Small intestine (tissue), 7 donors: Measurements from ENCODE around the gene DOCK1. TPM values are rescaled to one million over a fixed set of nuclear protein-coding genes. Genes with fewer than 3 reads are reported as not detected.

Source experiments
- DNase-seq, 2 donors: peaks; one replicate each; pipeline versions ENCODE4 v3.0.0 to v3.0.0-alpha.2; 2013
- FAIRE-seq: peaks from 2 replicates; lab custom pipeline; 2012; peaks lifted over from hg19 to GRCh38; lab: Jason Lieb, UNC
- H3K27ac ChIP-seq, 3 donors: one replicate each; pipeline ENCODE4 v1.5.1; 2013; ENCODE audit warnings: low read length in 2 of 3, mild to moderate bottlenecking in 2 of 3, control low read depth in 1 of 3, inconsistent platforms in 1 of 3, low read depth in 1 of 3, moderate library complexity in 1 of 3
- H3K27me3 ChIP-seq, 3 donors: one replicate each; pipeline ENCODE4 v1.6.1; 2013; ENCODE audit warnings: low read length in 3 of 3, inconsistent platforms in 1 of 3; ENCODE audit not compliant: control insufficient read depth in 3 of 3, insufficient read depth in 3 of 3
- H3K36me3 ChIP-seq, 3 donors: one replicate each; pipeline ENCODE4 v1.6.1; 2013; ENCODE audit warnings: low read length in 3 of 3, inconsistent platforms in 1 of 3, low read depth in 1 of 3, mild to moderate bottlenecking in 1 of 3, moderate library complexity in 1 of 3; ENCODE audit not compliant: control insufficient read depth in 3 of 3, insufficient read depth in 2 of 3
- H3K4me1 ChIP-seq, 3 donors: one replicate each; pipeline ENCODE4 v1.6.1; 2013; ENCODE audit warnings: low read length in 2 of 3, inconsistent platforms in 1 of 3, low read depth in 1 of 3, mild to moderate bottlenecking in 1 of 3, moderate library complexity in 1 of 3; ENCODE audit not compliant: control insufficient read depth in 3 of 3, insufficient read depth in 2 of 3
- H3K4me3 ChIP-seq, 3 donors: one replicate each; pipeline ENCODE4 v1.5.1; 2013; ENCODE audit warnings: low read length in 3 of 3, control low read depth in 1 of 3, inconsistent platforms in 1 of 3, low read depth in 1 of 3, mild to moderate bottlenecking in 1 of 3, moderate library complexity in 1 of 3
- H3K9me3 ChIP-seq, 2 donors: one replicate each; pipeline ENCODE4 v1.6.1; 2013; ENCODE audit warnings: low read depth in 1 of 2, low read length in 1 of 2; ENCODE audit not compliant: control insufficient read depth in 2 of 2, insufficient read depth in 1 of 2
- WGBS, 3 donors: extraction: QIAGEN DNeasy Blood & Tissue Kit; methylation state at CpG; one replicate each; pipeline ENCODE4 v1.1.7; 2013; 5-methylcytosine and 5-hydroxymethylcytosine counted together
- polyA plus RNA-seq, 4 donors: library from polyadenylated mRNA; stranded (reverse) in 3 of 4; unstranded in 1 of 4; fragments of 200-250 nt in 3 of 4; fragments of 120-200 nt in 1 of 4; gene quantifications; one replicate each; pipeline versions ENCODE4 v1.2.1 to v1.2.3, GENCODE V29; 2013
- donor health status: healthy with polysubstance abuse.
- donor health status: control.
- donor health status: control.
- donor health status: Bipolar disorder and iron deficiency.
- donor health status: healthy.

DOCK1 gene
- polyA plus RNA-seq, 4 donors: 16.8 to 27.0 (median 22.1) TPM

- no peaks in the 10 kb centered on the region for H3K9me3 ChIP-seq
- DNase-seq: no peak
- H3K4me1 ChIP-seq: no peaks in the 10 kb centered on the region
- H3K4me3 ChIP-seq: no peak overlapping the region
- H3K27ac ChIP-seq: no peak overlapping the region
- H3K27me3 ChIP-seq: no peaks in the 10 kb centered on the region
- 78 to 92% (median 83%) methylated on average over 13 of the region's 13 CpGs for WGBS, 3 donors
- no peak for FAIRE-seq
- H3K36me3 ChIP-seq: peaks cover 0 to 63% (median 6%) of the 10 kb centered on the region in 3 donors
These were observed 119.6 kb downstream of the DOCK1 start for GRCh38 chr10:127024685-127025435.

GRCh38 chr10:127027786-127028185, 122.6 kb downstream of the DOCK1 start:
- H3K27ac ChIP-seq: no peak overlapping the region
- H3K9me3 ChIP-seq: no peaks in the 10 kb centered on the region
- peaks cover 0 to 57% (median 8%) of the 10 kb centered on the region in 3 donors for H3K36me3 ChIP-seq
- H3K4me1 ChIP-seq: no peaks in the 10 kb centered on the region
- FAIRE-seq: no peak
- WGBS, 3 donors: 92 to 95% (median 92%) methylated on average over 8 to 9 of the region's 9 CpGs
- no peak for DNase-seq
- no peaks in the 10 kb centered on the region for H3K27me3 ChIP-seq
- H3K4me3 ChIP-seq: no peak overlapping the region

- H3K36me3 ChIP-seq: peaks cover 0 to 57% (median 8%) of the 10 kb centered on the region in 3 donors
- H3K4me1 ChIP-seq: no peaks in the 10 kb centered on the region
- WGBS, 3 donors: 90 to 95% (median 91%) methylated on average over 8 of the region's 8 CpGs
- no peak overlapping the region for H3K27ac ChIP-seq
- H3K9me3 ChIP-seq: no peaks in the 10 kb centered on the region
- H3K4me3 ChIP-seq: no peak overlapping the region
- H3K27me3 ChIP-seq: no peaks in the 10 kb centered on the region
- no peak for DNase-seq
- FAIRE-seq: no peak
These were observed 123.3 kb downstream of the DOCK1 start for GRCh38 chr10:127028556-127028955.

- Histone ChIP-seq H3K27me3 (no peaks in the 10 kb centered on the region), H3K9me3 (no peaks in the 10 kb centered on the region), H3K27ac (no peak overlapping the region), H3K4me1 (no peaks in the 10 kb centered on the region), H3K4me3 (no peak overlapping the region), H3K36me3 (peaks cover 0 to 57% (median 8%) of the 10 kb centered on the region in 3 donors)
- no peak for DNase-seq
- FAIRE-seq: no peak
- 96 to 98% (median 97%) methylated on average over 8 of the region's 8 CpGs for WGBS, 3 donors
These were observed 123.8 kb downstream of the DOCK1 start for GRCh38 chr10:127029061-127029460.

GRCh38 chr10:127033216-127034033, 128.2 kb downstream of the DOCK1 start:
- H3K36me3 ChIP-seq: peaks cover 2 to 53% (median 5%) of the 10 kb centered on the region in 3 donors

GRCh38 chr10:127034034-127034633, 128.9 kb downstream of the DOCK1 start:
- Histone ChIP-seq H3K27me3 (no peaks in the 10 kb centered on the region), H3K4me3 (no peak overlapping the region), H3K27ac (no peak overlapping the region), H3K36me3 (peaks cover 2 to 49% (median 6%) of the 10 kb centered on the region in 3 donors), H3K9me3 (no peaks in the 10 kb centered on the region), H3K4me1 (no peaks in the 10 kb centered on the region)
- DNase-seq: no peak
- no peak for FAIRE-seq
- WGBS, 3 donors: 69 to 80% (median 73%) methylated on average over 7 of the region's 7 CpGs

More at GRCh38 chr10:127033216-127034033, 128.2 kb downstream of the DOCK1 start:
- WGBS, 3 donors: 61 to 84% (median 69%) methylated on average over 12 of the region's 12 CpGs
- H3K4me1 ChIP-seq: no peaks in the 10 kb centered on the region
- H3K9me3 ChIP-seq: no peaks in the 10 kb centered on the region
- no peak overlapping the region for H3K4me3 ChIP-seq
- DNase-seq: peak in 1 of 2 donors; percentile 33
- no peak overlapping the region for H3K27ac ChIP-seq
- FAIRE-seq: no peak
- no peaks in the 10 kb centered on the region for H3K27me3 ChIP-seq

- H3K36me3 ChIP-seq: peaks cover 2 to 51% (median 8%) of the 10 kb centered on the region in 3 donors
- H3K9me3 ChIP-seq: no peaks in the 10 kb centered on the region
- DNase-seq (no peak), FAIRE-seq (no peak)
- 86 to 91% (median 87%) methylated on average over 5 of the region's 5 CpGs for WGBS, 3 donors
- H3K4me3 ChIP-seq: no peak overlapping the region
- no peak overlapping the region for H3K27ac ChIP-seq
- H3K4me1 ChIP-seq: no peaks in the 10 kb centered on the region
- no peaks in the 10 kb centered on the region for H3K27me3 ChIP-seq
These were observed 129.6 kb downstream of the DOCK1 start for GRCh38 chr10:127034790-127035189.

GRCh38 chr10:127035827-127036226, 130.6 kb downstream of the DOCK1 start:
- no peaks in the 10 kb centered on the region for H3K27me3 ChIP-seq
- no peaks in the 10 kb centered on the region for H3K9me3 ChIP-seq
- DNase-seq: no peak
- peaks cover 2 to 58% (median 9%) of the 10 kb centered on the region in 3 donors for H3K36me3 ChIP-seq
- WGBS, 3 donors: 88 to 95% (median 93%) methylated on average over 4 of the region's 4 CpGs
- no peak overlapping the region for H3K4me3 ChIP-seq
- H3K27ac ChIP-seq: no peak overlapping the region
- no peaks in the 10 kb centered on the region for H3K4me1 ChIP-seq
- no peak for FAIRE-seq
